ENCODE data around the gene CDK14. TPM values are rescaled to one million over a fixed set of nuclear protein-coding genes. Genes with fewer than 3 reads are reported as not detected.

The CDK14 gene
- total RNA-seq, 1 donor from 2014 or later: 52.3 TPM

GRCh38 chr7:91082852-91083495 is 486.9 kb downstream of the CDK14 start:
- no peak overlapping the region for H3K9ac ChIP-seq
- H2AFZ ChIP-seq (replicated peaks): no peak overlapping the region
- H3K4me3 Mint-ChIP-seq: no peak overlapping the region
- no peak overlapping the region for H3K4me3 ChIP-seq
- H3K9me3 ChIP-seq (ENCODE audit: low read depth): no peaks in the 10 kb centered on the region
- peaks cover 8% of the 10 kb centered on the region for H3F3A ChIP-seq (ENCODE audit: low read depth)
- TF ChIP-seq CTCF (IDR thresholded peaks at IDR 0.05) (peak; percentile 68), EZH2phosphoT487 (IDR thresholded peaks at IDR 0.05) (no peak), EZH2 (IDR thresholded peaks at IDR 0.05) (no peak)
- H3K27ac ChIP-seq: no peak overlapping the region
- H3K4me1 Mint-ChIP-seq: peaks cover 27% of the 10 kb centered on the region
- H3K4me1 ChIP-seq: peaks cover 6% of the 10 kb centered on the region
- peaks cover 2% of the 10 kb centered on the region for H3K27me3 Mint-ChIP-seq (ENCODE audit: insufficient read depth, low read depth)
- H3K36me3 ChIP-seq: no peaks in the 10 kb centered on the region
- DNase-seq (ENCODE audit: low spot score): no peak
- no peaks in the 10 kb centered on the region for H3K79me2 ChIP-seq (ENCODE audit: low read depth)
- H3K9me3 Mint-ChIP-seq: no peaks in the 10 kb centered on the region
- H3K36me3 Mint-ChIP-seq: peaks cover 2% of the 10 kb centered on the region
- H3K4me2 ChIP-seq: no peak overlapping the region
- H3K27ac Mint-ChIP-seq: no peak overlapping the region
- no peaks in the 10 kb centered on the region for H3K27me3 ChIP-seq
- H4K20me1 ChIP-seq (ENCODE audit: low read depth): no peaks in the 10 kb centered on the region

GRCh38 chr7:91083855-91084644 is 487.9 kb downstream of the CDK14 start:
- Mint-ChIP-seq H3K36me3 (peaks cover 2% of the 10 kb centered on the region), H3K27ac (no peak overlapping the region), H3K27me3 (ENCODE audit: insufficient read depth, low read depth) (peaks cover 2% of the 10 kb centered on the region), H3K4me3 (no peak overlapping the region), H3K9me3 (no peaks in the 10 kb centered on the region), H3K4me1 (peaks cover 27% of the 10 kb centered on the region)
- H3K27ac ChIP-seq: no peak overlapping the region
- no peaks in the 10 kb centered on the region for H3K27me3 ChIP-seq
- H3K9ac ChIP-seq: no peak overlapping the region
- no peak for DNase-seq (ENCODE audit: low spot score)
- H3F3A ChIP-seq (ENCODE audit: low read depth): peaks cover 8% of the 10 kb centered on the region
- no peak overlapping the region for H3K4me3 ChIP-seq
- H2AFZ ChIP-seq (replicated peaks): no peak overlapping the region
- no peak overlapping the region for H3K4me2 ChIP-seq
- H3K79me2 ChIP-seq (ENCODE audit: low read depth): no peaks in the 10 kb centered on the region
- peaks cover 6% of the 10 kb centered on the region for H3K4me1 ChIP-seq
- no peaks in the 10 kb centered on the region for H4K20me1 ChIP-seq (ENCODE audit: low read depth)
- TF ChIP-seq EZH2phosphoT487 (IDR thresholded peaks at IDR 0.05) (no peak), EZH2 (IDR thresholded peaks at IDR 0.05) (no peak), CTCF (IDR thresholded peaks at IDR 0.05) (no peak)
- H3K36me3 ChIP-seq: no peaks in the 10 kb centered on the region
- H3K9me3 ChIP-seq (ENCODE audit: low read depth): no peaks in the 10 kb centered on the region

- Histone ChIP-seq H3K79me2 (ENCODE audit: low read depth) (no peaks in the 10 kb centered on the region), H3K27me3 (no peaks in the 10 kb centered on the region), H3K36me3 (no peaks in the 10 kb centered on the region), H3K4me2 (no peak overlapping the region), H4K20me1 (ENCODE audit: low read depth) (no peaks in the 10 kb centered on the region), H3F3A (ENCODE audit: low read depth) (peaks cover 6% of the 10 kb centered on the region), H3K4me3 (no peak overlapping the region), H3K4me1 (peaks cover 6% of the 10 kb centered on the region), H3K9ac (no peak overlapping the region), H2AFZ (replicated peaks) (no peak overlapping the region), H3K27ac (no peak overlapping the region), H3K9me3 (ENCODE audit: low read depth) (no peaks in the 10 kb centered on the region)
- Mint-ChIP-seq H3K9me3 (no peaks in the 10 kb centered on the region), H3K4me1 (peaks cover 27% of the 10 kb centered on the region), H3K27ac (no peak overlapping the region), H3K36me3 (no peaks in the 10 kb centered on the region), H3K4me3 (no peak overlapping the region), H3K27me3 (ENCODE audit: insufficient read depth, low read depth) (peaks cover 2% of the 10 kb centered on the region)
- DNase-seq (ENCODE audit: low spot score): no peak
- TF ChIP-seq EZH2phosphoT487 (IDR thresholded peaks at IDR 0.05) (no peak), EZH2 (IDR thresholded peaks at IDR 0.05) (no peak), CTCF (IDR thresholded peaks at IDR 0.05) (no peak)
These were observed 489.1 kb downstream of the CDK14 start for GRCh38 chr7:91085175-91085574.
